Testis (tissue), 2 donors: ENCODE data around the gene PTGR2.

ENCODE experiments used
- POLR2A ChIP-seq: fragments of 450-650 bp; IDR thresholded peaks from one replicate; pipeline ENCODE4 v1.6.1; 2017; ENCODE audit warnings: antibody characterized with exemption, mild to moderate bottlenecking, moderate library complexity
- TF ChIP-seq, protein P1 (sequence below), 3 experiments: fragments of 450-650 bp in 2 of 3; fragments of 200-600 bp in 1 of 3; sonication (generic) in 1 of 3; IDR thresholded peaks; one replicate each; pipeline ENCODE4 v1.5.1; 2016 to 2019; ENCODE audit warnings: antibody characterized with exemption in 3 of 3, mild to moderate bottlenecking in 2 of 3, moderate library complexity in 1 of 3

DNA sequence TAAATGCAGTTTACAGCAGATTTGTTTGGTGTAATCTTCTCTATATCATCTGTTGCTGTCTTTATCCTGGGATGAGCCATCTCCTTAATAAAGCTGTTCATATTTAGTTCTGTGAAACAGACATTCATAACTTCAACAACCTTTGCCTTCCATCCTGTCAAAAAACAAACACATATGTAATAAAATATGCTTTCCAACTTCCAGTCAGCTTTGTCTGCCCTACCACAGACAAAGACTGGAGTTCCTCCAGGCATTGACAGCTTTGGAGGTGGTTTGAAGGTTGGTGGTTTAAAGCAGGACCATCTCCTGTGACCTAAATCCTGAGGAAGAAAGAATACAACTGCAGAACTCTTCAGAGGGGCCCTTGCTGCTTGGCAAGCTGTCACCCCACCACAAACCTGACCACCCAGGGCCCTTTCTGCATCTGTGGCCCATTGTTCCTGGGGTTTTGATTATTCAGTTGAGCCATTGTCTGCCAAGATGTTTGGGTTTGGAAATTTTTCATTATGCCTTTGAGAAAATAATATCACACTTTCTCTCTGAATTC, 28.2 kb upstream of the PTGR2 start:
- TF ChIP-seq, protein P1, sequence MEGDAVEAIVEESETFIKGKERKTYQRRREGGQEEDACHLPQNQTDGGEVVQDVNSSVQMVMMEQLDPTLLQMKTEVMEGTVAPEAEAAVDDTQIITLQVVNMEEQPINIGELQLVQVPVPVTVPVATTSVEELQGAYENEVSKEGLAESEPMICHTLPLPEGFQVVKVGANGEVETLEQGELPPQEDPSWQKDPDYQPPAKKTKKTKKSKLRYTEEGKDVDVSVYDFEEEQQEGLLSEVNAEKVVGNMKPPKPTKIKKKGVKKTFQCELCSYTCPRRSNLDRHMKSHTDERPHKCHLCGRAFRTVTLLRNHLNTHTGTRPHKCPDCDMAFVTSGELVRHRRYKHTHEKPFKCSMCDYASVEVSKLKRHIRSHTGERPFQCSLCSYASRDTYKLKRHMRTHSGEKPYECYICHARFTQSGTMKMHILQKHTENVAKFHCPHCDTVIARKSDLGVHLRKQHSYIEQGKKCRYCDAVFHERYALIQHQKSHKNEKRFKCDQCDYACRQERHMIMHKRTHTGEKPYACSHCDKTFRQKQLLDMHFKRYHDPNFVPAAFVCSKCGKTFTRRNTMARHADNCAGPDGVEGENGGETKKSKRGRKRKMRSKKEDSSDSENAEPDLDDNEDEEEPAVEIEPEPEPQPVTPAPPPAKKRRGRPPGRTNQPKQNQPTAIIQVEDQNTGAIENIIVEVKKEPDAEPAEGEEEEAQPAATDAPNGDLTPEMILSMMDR (IDR thresholded peaks at IDR 0.05): no peak
- no peak for TF ChIP-seq POLR2A
